ENCODE data around the gene PRRC2A.

PRRC2A gene

DNA sequence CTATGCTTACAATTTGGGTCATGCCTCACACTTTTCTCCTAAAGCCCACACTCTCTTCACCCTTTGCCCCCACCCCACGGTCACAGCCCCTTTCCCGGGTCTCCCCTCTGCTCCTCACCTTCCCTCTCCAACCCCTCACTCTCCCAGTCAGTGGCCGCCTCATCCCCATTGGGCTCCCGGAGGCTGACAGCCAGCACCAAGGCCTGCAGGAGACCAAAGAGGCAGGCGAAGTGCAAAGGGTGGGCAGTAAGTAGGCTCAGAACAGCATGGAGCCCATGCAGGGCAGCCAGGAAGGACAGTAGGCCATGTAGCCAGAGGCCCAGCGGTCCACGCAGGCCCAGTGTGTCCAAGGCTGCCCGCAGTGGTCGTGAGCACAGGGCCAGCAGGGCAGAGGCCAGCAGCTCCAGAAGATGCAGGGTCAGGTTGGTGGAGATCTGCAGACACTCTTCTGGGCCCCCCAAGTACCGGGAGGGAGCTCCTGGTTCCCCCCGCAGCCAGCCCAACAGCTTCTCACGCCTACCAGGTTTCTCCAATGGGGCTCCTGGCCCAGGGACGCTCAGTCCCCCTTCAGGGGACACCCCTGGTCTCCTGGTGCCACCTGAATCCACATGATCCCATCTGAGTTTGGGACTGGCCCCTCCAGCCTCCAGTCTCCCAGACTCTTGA, 38.6 kb downstream of the PRRC2A start:
- H3K9ac ChIP-seq (ENCODE audit: low read depth, low read length), result peak overlapping the region; percentile 99; the same call in 1 of the 2 replicates
- H3K4me3 ChIP-seq (ENCODE audit: low read length), result peak overlapping the region; percentile 99
- no peak overlapping the region for H3K27ac ChIP-seq (ENCODE audit: low read length)
- H3K4me1 ChIP-seq (ENCODE audit: insufficient read depth, low read length), result peaks cover 10% of the 10 kb centered on the region; the same call in 1 of the 2 replicates
- H3K36me3 ChIP-seq (ENCODE audit: insufficient read depth, low read depth, low read length), result peaks cover 39% of the 10 kb centered on the region
- H3K27me3 ChIP-seq (ENCODE audit: insufficient read depth, low read length), result no peaks in the 10 kb centered on the region
- H3K9me3 ChIP-seq (ENCODE audit: insufficient read depth, low read depth, low read length), result no peaks in the 10 kb centered on the region

DNA sequence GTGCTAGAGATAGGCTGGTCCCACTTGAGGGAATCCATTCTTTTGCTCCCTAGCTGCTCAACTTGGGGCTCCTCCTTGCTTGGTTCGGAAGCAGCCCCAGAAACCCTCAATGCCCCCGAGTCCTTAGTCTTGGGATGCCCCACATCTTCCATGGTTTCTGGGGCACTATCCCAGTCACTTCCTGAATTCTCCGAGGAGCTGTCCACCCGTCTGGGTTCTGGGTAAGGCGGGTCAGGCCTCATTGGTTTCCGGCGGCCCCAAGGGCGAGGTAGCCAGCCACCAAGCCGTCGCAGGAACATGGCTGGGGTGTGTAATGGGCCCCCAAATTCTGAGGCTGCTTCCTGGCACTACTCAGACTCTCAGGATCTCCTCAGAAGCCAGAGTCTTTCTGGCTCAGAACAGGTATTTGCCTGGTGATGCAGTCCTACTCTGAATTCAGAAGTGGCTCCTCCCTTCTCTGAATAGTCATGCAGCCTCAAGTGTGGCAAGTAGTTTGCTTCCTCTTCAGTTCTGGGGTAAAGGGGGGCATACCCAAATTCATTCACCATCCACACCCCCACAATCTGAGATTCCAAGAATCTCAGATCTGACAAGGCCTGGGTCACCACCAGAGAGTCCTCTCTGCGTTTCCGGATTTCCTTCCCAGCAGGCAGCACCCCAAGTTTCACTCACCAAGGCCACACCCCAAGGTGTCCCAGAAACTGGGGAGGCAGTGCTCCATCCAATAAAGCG, 39.3 kb downstream of the PRRC2A start:
- Histone ChIP-seq H3K4me1 (ENCODE audit: insufficient read depth, low read length) (peaks cover 10% of the 10 kb centered on the region; the same call in 1 of the 2 replicates), H3K36me3 (ENCODE audit: insufficient read depth, low read depth, low read length) (peaks cover 39% of the 10 kb centered on the region), H3K27me3 (ENCODE audit: insufficient read depth, low read length) (no peaks in the 10 kb centered on the region), H3K4me3 (ENCODE audit: low read length) (peak overlapping the region; percentile 99), H3K27ac (ENCODE audit: low read length) (peak overlapping the region; percentile 91), H3K9me3 (ENCODE audit: insufficient read depth, low read depth, low read length) (no peaks in the 10 kb centered on the region), H3K9ac (ENCODE audit: low read depth, low read length) (peak overlapping the region; percentile 99)

DNA sequence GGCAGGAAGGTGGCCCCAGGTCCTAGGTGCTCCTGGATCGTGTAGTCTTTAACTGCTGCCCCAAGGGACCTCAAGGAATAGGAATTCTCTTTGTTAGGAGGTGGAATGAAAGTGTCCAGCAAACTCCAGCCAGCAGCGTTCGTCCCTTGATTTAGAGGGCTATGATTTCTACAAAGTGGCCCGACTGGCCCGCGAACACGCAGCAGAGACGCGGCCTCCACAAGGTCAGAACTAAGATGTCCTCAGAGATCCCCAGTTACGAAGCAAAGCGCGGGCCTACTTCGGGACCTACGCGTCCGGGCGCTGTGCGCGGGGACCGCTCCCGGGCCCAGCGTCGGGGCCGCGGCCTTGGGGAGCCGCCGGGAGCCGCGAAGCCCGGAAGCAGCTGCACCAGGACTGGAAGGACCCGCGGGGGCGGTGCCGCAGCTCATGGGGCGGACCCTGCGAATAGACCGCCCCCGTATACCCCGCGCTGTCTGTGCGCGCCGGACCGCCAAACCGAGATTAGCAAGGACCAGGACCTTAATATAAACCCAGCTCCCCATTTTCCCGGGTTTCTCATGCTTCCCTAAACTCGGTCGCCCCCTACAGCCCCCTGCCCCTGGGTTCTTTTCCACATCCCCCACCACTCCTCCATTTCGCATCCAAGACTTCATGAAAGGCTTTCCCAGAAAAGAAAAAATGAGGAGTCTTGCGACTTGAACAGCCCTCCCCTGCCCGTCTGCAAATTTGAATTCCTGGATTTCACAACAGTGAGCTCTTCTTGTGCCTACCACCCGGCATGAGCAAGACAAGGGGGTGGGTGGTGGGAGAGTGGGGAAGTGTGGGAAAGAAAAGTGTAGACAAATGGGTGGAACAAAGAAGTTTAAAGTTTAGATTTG, 40.1 kb downstream of the PRRC2A start, which contains the start of gene C6orf47:
C6orf47 (minus strand) TSS at position 398 of the 881 bp plus-strand sequence. CDS start 831 bp downstream, outside the sequence.
- Histone ChIP-seq H3K4me1 (ENCODE audit: insufficient read depth, low read length) (peaks cover 10% of the 10 kb centered on the region; the same call in 1 of the 2 replicates), H3K9ac (ENCODE audit: low read depth, low read length) (peak within 1 kb of the TSS; percentile 99), H3K27ac (ENCODE audit: low read length) (peak within 1 kb of the TSS; percentile 91), H3K4me3 (ENCODE audit: low read length) (peak within 1 kb of the TSS; percentile 99), H3K36me3 (ENCODE audit: insufficient read depth, low read depth, low read length) (peaks cover 39% of the 10 kb centered on the region), H3K9me3 (ENCODE audit: insufficient read depth, low read depth, low read length) (no peaks in the 10 kb centered on the region), H3K27me3 (ENCODE audit: insufficient read depth, low read length) (no peaks in the 10 kb centered on the region)

GRCh38 chr6:31661262-31662123, 41.0 kb downstream of the PRRC2A start:
- H3K27ac ChIP-seq (ENCODE audit: low read length), result peak overlapping the region; percentile 35
- H3K9ac ChIP-seq (ENCODE audit: low read depth, low read length), result peak overlapping the region; percentile 99; the same call in 1 of the 2 replicates
- H3K4me1 ChIP-seq (ENCODE audit: insufficient read depth, low read length), result peaks cover 10% of the 10 kb centered on the region; the same call in 1 of the 2 replicates

GRCh38 chr6:31662124-31662723, 41.7 kb downstream of the PRRC2A start:
- Histone ChIP-seq H3K9me3 (ENCODE audit: insufficient read depth, low read depth, low read length) (no peaks in the 10 kb centered on the region), H3K27me3 (ENCODE audit: insufficient read depth, low read length) (no peaks in the 10 kb centered on the region), H3K4me1 (ENCODE audit: insufficient read depth, low read length) (peaks cover 10% of the 10 kb centered on the region; the same call in 1 of the 2 replicates), H3K9ac (ENCODE audit: low read depth, low read length) (no peak overlapping the region), H3K4me3 (ENCODE audit: low read length) (no peak overlapping the region), H3K27ac (ENCODE audit: low read length) (no peak overlapping the region), H3K36me3 (ENCODE audit: insufficient read depth, low read depth, low read length) (peaks cover 40% of the 10 kb centered on the region)

More at GRCh38 chr6:31661262-31662123, 41.0 kb downstream of the PRRC2A start:
- H3K9me3 ChIP-seq (ENCODE audit: insufficient read depth, low read depth, low read length), result no peaks in the 10 kb centered on the region
- no peaks in the 10 kb centered on the region for H3K27me3 ChIP-seq (ENCODE audit: insufficient read depth, low read length)
- H3K4me3 ChIP-seq (ENCODE audit: low read length), result peak overlapping the region; percentile 99
- peaks cover 37% of the 10 kb centered on the region for H3K36me3 ChIP-seq (ENCODE audit: insufficient read depth, low read depth, low read length)

DNA sequence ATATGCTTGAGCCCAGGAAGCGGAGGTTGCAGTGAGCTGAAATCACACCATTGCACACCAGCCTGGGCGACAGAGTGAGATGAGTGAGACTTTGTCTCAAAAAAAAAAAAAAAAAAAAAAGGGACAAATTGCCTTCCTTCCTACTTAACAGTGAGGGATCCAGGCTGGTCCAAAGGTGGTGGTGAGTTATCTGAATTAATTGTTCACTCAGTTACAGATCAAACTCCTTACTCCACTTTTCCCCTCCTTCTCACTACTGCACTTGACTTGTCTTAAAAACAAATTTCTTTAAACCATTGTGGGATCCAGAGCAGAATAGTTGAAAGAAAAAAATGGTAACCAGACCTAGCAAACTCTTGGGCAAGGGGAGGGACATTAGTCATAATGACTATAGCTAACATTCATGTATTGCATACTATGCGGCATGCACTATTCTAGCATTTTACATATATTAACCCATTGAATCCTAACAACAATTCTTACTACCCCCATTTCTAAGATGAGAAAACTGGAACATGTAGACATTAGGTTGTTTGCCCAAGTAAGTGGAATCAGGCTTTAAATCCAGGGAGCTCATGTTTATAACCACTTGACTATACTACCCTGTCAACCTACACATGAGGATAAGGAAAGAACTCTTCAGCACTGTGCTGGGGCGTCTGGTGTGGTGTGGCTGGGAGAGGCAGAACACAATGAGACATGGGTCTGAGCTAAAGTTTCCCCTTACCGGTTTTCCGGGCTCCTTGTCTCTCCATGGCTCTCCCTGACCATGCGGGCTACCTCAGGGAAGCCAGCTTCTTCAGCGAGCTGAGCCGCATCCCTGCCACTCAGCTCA, 42.8 kb downstream of the PRRC2A start:
- peaks cover 10% of the 10 kb centered on the region; the same call in 1 of the 2 replicates for H3K4me1 ChIP-seq (ENCODE audit: insufficient read depth, low read length)
- H3K9me3 ChIP-seq (ENCODE audit: insufficient read depth, low read depth, low read length), result no peaks in the 10 kb centered on the region
- no peak overlapping the region for H3K27ac ChIP-seq (ENCODE audit: low read length)
- peak overlapping the region; percentile 96; the same call in 1 of the 2 replicates for H3K4me3 ChIP-seq (ENCODE audit: low read length)
- peaks cover 46% of the 10 kb centered on the region for H3K36me3 ChIP-seq (ENCODE audit: insufficient read depth, low read depth, low read length)
- peak overlapping the region; percentile 98; the same call in 1 of the 2 replicates for H3K9ac ChIP-seq (ENCODE audit: low read depth, low read length)
- H3K27me3 ChIP-seq (ENCODE audit: insufficient read depth, low read length), result no peaks in the 10 kb centered on the region

DNA sequence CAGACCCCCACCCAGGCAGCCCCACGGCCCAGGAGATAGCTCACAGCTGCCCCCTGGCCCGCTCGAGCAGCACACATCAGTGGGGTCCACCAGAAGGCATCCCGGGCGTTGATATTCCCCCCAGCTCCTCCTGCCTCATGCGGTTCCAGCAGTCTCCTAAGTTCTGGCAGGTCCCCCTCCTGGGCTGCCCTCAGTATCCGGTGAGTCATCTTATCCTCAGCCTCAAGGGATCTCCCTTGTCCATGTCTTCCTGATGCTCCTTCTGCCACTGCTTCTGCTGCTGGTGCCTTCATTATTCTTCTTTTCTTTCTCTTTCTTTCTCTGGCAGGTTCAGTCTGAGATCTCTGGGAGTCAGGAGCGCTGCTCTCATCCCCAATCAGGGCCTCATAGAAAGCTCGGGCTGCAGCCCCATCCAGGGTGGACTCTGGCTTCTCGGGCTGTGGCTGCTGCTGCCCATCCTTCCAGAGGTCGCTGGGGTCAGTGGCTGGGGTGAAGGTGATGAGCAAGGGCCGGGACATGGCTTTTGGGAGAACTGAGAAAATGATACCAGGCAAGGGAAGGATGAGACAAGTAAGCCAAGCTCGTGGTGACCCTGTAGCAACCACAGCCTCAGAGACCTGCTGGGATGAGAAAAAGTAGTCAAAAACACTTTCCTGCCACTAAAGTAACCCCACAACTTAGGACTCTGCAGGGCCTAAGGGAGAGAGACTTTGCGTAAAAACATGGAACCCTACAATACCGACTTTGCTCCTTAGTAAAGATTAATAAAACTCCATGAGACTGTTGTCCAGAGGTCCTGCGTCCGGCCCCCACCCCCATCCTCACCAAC, 43.7 kb downstream of the PRRC2A start:
- Histone ChIP-seq H3K4me1 (ENCODE audit: insufficient read depth, low read length) (peaks cover 10% of the 10 kb centered on the region; the same call in 1 of the 2 replicates), H3K36me3 (ENCODE audit: insufficient read depth, low read depth, low read length) (peaks cover 52% of the 10 kb centered on the region), H3K4me3 (ENCODE audit: low read length) (peak overlapping the region; percentile 96), H3K27ac (ENCODE audit: low read length) (peak overlapping the region; percentile 98), H3K9me3 (ENCODE audit: insufficient read depth, low read depth, low read length) (no peaks in the 10 kb centered on the region), H3K9ac (ENCODE audit: low read depth, low read length) (peak overlapping the region; percentile 98), H3K27me3 (ENCODE audit: insufficient read depth, low read length) (no peaks in the 10 kb centered on the region)

GRCh38 chr6:31664790-31665500, 44.4 kb downstream of the PRRC2A start, which contains the start of gene GPANK1:
Gene GPANK1, minus strand, starts transcription at chr6:31664997. Its CDS starts 519 bp downstream, at chr6:31664478.
- H3K4me1 ChIP-seq (ENCODE audit: insufficient read depth, low read length), result peaks cover 5% of the 10 kb centered on the region; the same call in 1 of the 2 replicates
- peak within 1 kb of the TSS; percentile 98 for H3K9ac ChIP-seq (ENCODE audit: low read depth, low read length)
- peaks cover 60% of the 10 kb centered on the region for H3K36me3 ChIP-seq (ENCODE audit: insufficient read depth, low read depth, low read length)
- H3K27ac ChIP-seq (ENCODE audit: low read length), result peak within 1 kb of the TSS; percentile 98
- H3K4me3 ChIP-seq (ENCODE audit: low read length), result peak within 1 kb of the TSS; percentile 96
- no peaks in the 10 kb centered on the region for H3K9me3 ChIP-seq (ENCODE audit: insufficient read depth, low read depth, low read length)
- no peaks in the 10 kb centered on the region for H3K27me3 ChIP-seq (ENCODE audit: insufficient read depth, low read length)
